ENCODE data around the gene FAM107B. TPM values are rescaled to one million over a fixed set of nuclear protein-coding genes. Genes with fewer than 3 reads are reported as not detected.

The FAM107B gene
- total and polyA plus RNA-seq, 2 of the 13 experiments (the other 11 are each of a cell fraction or from before 2014, with no cell fraction given) = 15.7 to 24.8 TPM

- ATAC-seq = no peak
- FAIRE-seq = no peak
- H3K79me2 ChIP-seq (ENCODE audit: insufficient read depth, low read length) = peaks cover 44% of the 10 kb centered on the region
- 21% methylated on average over 9 of the region's 9 CpGs for WGBS (ENCODE audit: low lambda C conversion rate)
- DNase-seq (ENCODE audit: low spot score) = no peak
- H3K4me3 ChIP-seq (replicated peaks in 1 of 3; ENCODE audit: insufficient read depth in 1 of 3, low read depth in 2 of 3, low read length in 3 of 3) = peak overlapping the region; percentile 74 to 91 (median 82)
- H3K4me1 ChIP-seq (ENCODE audit: insufficient read depth, low read length) = peaks cover 71% of the 10 kb centered on the region
- peaks cover 3% of the 10 kb centered on the region; the same call in 1 of the 2 replicates for H4K20me1 ChIP-seq (ENCODE audit: insufficient read depth, low read length)
- no peaks in the 10 kb centered on the region for H3K27me3 ChIP-seq (ENCODE audit: control insufficient read depth in 1 of 2, insufficient read depth in 2 of 2, low read length in 2 of 2)
- H3K9ac ChIP-seq (ENCODE audit: insufficient read depth, low read depth, low read length) = peak overlapping the region; percentile 74
- no peak overlapping the region for H3K27ac ChIP-seq (ENCODE audit: extremely low read length, insufficient read depth, low read length)
- in situ Hi-C loops (cut with HindIII; ENCODE audit: extremely low pct_ligation_motif_present, low pct_unique_long_range_greater_than_20kb) (no loop called here), intact Hi-C loops (cut with micrococcal nuclease; ENCODE audit: unreplicated experiment) (loop anchor here (5.0 to 10.0 kb wide), 2 partner anchors 66 to 352 kb away; partner anchors contain the start of genes DCLRE1C and MEIG1)
- peaks cover 3 to 15% of the 10 kb centered on the region in 2 experiments; a peak in 4 of 5 replicates for H3K36me3 ChIP-seq (replicated peaks in 1 of 2; ENCODE audit: control insufficient read depth in 1 of 2, insufficient read depth in 2 of 2, low read length in 2 of 2)
- no peak for TF ChIP-seq MAZ (IDR thresholded peaks at IDR 0.05; ENCODE audit: borderline replicate concordance, low read depth, low read length)
- no peak for TF ChIP-seq MAZ (CRISPR knock-in tag; IDR thresholded peaks at IDR 0.05; ENCODE audit: low read depth)
- no peak for TF ChIP-seq MTA3 (CRISPR knock-in tag; IDR thresholded peaks at IDR 0.05)
- no peak for TF ChIP-seq BCL6 (CRISPR knock-in tag; IDR thresholded peaks at IDR 0.05)
- TF ChIP-seq HMG20B (CRISPR knock-in tag; conservative IDR thresholded peaks at IDR 0.05) = no peak
- TF ChIP-seq ZNF207 (IDR thresholded peaks at IDR 0.05; ENCODE audit: borderline replicate concordance) = no peak
- no peak for TF ChIP-seq ZBTB33 (CRISPR knock-in tag; IDR thresholded peaks at IDR 0.05)
- ChIA-PET CTCF (ENCODE audit: low intra/inter-chr PET ratio, low total read pairs) (no interaction called here), POLR2A (interaction anchor here (1.5 kb wide), 1 partner anchor 24 kb away, joined by 4 read pairs; no protein-coding TSS in a partner anchor)
- no peak overlapping the region for H2AFZ ChIP-seq (ENCODE audit: low read length)
- no peaks in the 10 kb centered on the region for H3K9me3 ChIP-seq (ENCODE audit: low read length)
- H3K4me2 ChIP-seq (ENCODE audit: low read depth, low read length) = peak overlapping the region; percentile 97
- TSS peak; percentile 53 for BruUV-seq (replicated peaks)
Observed at GRCh38 chr10:14602807-14603533, 171.7 kb downstream of the FAM107B start.
